Tibial nerve (tissue), 4 donors: ENCODE data around the gene EFHB. TPM values are rescaled to one million over a fixed set of nuclear protein-coding genes. Genes with fewer than 3 reads are reported as not detected.

Source experiments
- total RNA-seq, 4 donors: library from RNA; depleted of rRNA; stranded (reverse); fragments of >200 nt; gene quantifications; one replicate each; pipeline ENCODE4 v1.1.0, GENCODE V29; 2016

EFHB gene
- total RNA-seq, 4 donors from 2014 or later, result 0.63 to 4.4 (median 1.8) TPM

Other genes with a start within 250 kb of the EFHB start
- gene RAB5A, start 12.9 kb upstream of the EFHB start, total RNA-seq, result 10 to 100 TPM; 47.7 to 83.0 (median 53.2) TPM
- gene PP2D1, start 78.0 kb upstream of the EFHB start, total RNA-seq, result not detected
- 10 to 100 TPM; 34.5 to 87.2 (median 60.1) TPM for gene KAT2B, start 106.2 kb upstream of the EFHB start, total RNA-seq